Panc1 (cell line): ENCODE measurements around the gene AFF4. TPM values are rescaled to one million over a fixed set of nuclear protein-coding genes. Genes with fewer than 3 reads are reported as not detected.

ENCODE experiments used
- ATAC-seq: fragments of 200-7000 bp; cut with Tn5 transposase; 2 replicates; pipeline ENCODE4 v1.9.1; 2020; ENCODE audit warnings: mild to moderate bottlenecking, moderate library complexity
- BruUV-seq: library from RNA; stranded (reverse); fragments of 400-500 nt; replicated peaks from 2 replicates; lab custom pipeline; 2021; lab: Mats Ljungman, UMichigan
- CTCF ChIA-PET: fragments of 300-600 bp; sonication (Branson Sonifier 250); formaldehyde crosslinking; loops from one replicate; lab custom pipeline; 2022; ENCODE audit warnings: antibody characterized with exemption; lab: Charles Lee
- POLR2A ChIA-PET: fragments of 300-600 bp; sonication (Branson Sonifier 250); formaldehyde crosslinking; loops from one replicate; lab custom pipeline; 2022; ENCODE audit warnings: antibody characterized with exemption; lab: Charles Lee
- DNase-seq: peaks from one replicate; pipeline ENCODE4 v3.0.0-alpha.2; 2010; ENCODE audit warnings: low read depth, low spot score
- H3K27ac ChIP-seq: 2 replicates; pipeline ENCODE4 v1.5.1; 2011; ENCODE audit warnings: mild to moderate bottlenecking, low read length, inconsistent platforms
- H3K27me3 ChIP-seq: fragments of 200-500 bp; sonication (Bioruptor generic); 2 replicates; pipeline ENCODE4 v1.6.0; 2014; ENCODE audit warnings: low read length, inconsistent platforms; ENCODE audit not compliant: control insufficient read depth, insufficient read depth
- H3K36me3 ChIP-seq: fragments of 200-500 bp; sonication (Bioruptor generic); 2 replicates; pipeline ENCODE4 v1.5.1; 2014; ENCODE audit warnings: inconsistent platforms, mild to moderate bottlenecking, low read length, moderate library complexity; ENCODE audit not compliant: control insufficient read depth, insufficient read depth
- H3K4me1 ChIP-seq: 2 replicates; pipeline ENCODE4 v1.5.1; 2011; ENCODE audit warnings: inconsistent platforms, mild to moderate bottlenecking, low read length, moderate library complexity; ENCODE audit not compliant: control insufficient read depth, insufficient read depth
- H3K4me3 ChIP-seq, 2 experiments: 2 replicates each; pipeline ENCODE4 v1.5.1; 2011 to 2012; ENCODE audit warnings: low read depth in 2 of 2, low read length in 2 of 2, mild to moderate bottlenecking in 2 of 2, inconsistent platforms in 1 of 2, moderate library complexity in 1 of 2
- H3K9me3 ChIP-seq: fragments of 200-500 bp; sonication (Bioruptor generic); 2 replicates; pipeline ENCODE4 v1.5.1; 2014; ENCODE audit warnings: low read depth, mild to moderate bottlenecking, inconsistent platforms, low read length, moderate library complexity; ENCODE audit not compliant: control insufficient read depth, insufficient read depth
- POLR2AphosphoS5 ChIP-seq: IDR thresholded peaks from 2 replicates; pipeline ENCODE4 v1.6.1; 2012; ENCODE audit warnings: mild to moderate bottlenecking, low read depth, low read length, moderate library complexity
- REST ChIP-seq, 2 experiments: IDR thresholded peaks; 2 replicates each; pipeline ENCODE4 v1.6.1; 2011 to 2012; ENCODE audit warnings: low read depth in 2 of 2, control low read depth in 1 of 2, low read length in 1 of 2, mild to moderate bottlenecking in 1 of 2, moderate library complexity in 1 of 2; ENCODE audit not compliant: insufficient read depth in 1 of 2
- SIN3A ChIP-seq: IDR thresholded peaks from 2 replicates; pipeline ENCODE4 v1.6.1; 2012; ENCODE audit warnings: low read depth, mild to moderate bottlenecking, low read length, moderate library complexity, borderline replicate concordance; ENCODE audit not compliant: insufficient read depth
- TCF7L2 ChIP-seq: IDR thresholded peaks from 2 replicates; pipeline ENCODE4 v1.6.1; 2011; ENCODE audit warnings: mild to moderate bottlenecking, low read depth, low read length, inconsistent platforms
- in situ Hi-C: cut with HindIII; loops from 2 replicates; pipeline ENCODE4 v1.10.0; 2016; ENCODE audit warnings: low sequenced_read_pairs, low pct_unique_long_range_greater_than_20kb
- intact Hi-C: fragments of 100-400 bp; cut with micrococcal nuclease; formaldehyde crosslinking; loops from one replicate; pipeline ENCODE4 v1.10.0; 2022; ENCODE audit not compliant: unreplicated experiment
- total RNA-seq: library from RNA; stranded (reverse); gene quantifications from one replicate; pipeline ENCODE4 v1.2.1, GENCODE V29; 2021; ENCODE audit not compliant: unreplicated experiment
- TF ChIP-seq, protein P1 (sequence below): fragments of 450-650 bp; IDR thresholded peaks from 2 replicates; pipeline ENCODE4 v1.5.1; 2017; ENCODE audit warnings: mild to moderate bottlenecking

Gene AFF4
- total RNA-seq, 1 experiment from 2014 or later: 78.3 TPM

DNA sequence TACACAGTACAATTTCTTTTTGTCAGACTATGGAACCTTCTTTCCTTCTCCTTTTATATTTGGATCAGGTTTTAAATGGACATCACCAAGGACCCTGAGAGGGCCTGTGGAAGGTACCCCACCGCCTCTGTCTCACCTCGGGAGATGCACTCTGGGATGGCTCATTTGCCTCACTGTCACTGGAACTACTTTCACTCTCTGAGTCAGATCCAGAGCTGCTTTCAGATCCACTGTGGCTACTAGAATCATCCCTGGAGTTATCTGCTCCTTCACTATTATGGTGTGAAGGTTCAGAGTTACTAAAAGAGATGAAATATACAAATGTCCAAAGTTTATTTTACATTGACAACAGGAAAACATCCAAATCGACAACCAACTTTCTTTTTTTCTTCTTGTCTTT, 65.3 kb downstream of the AFF4 start:
- H3K27ac ChIP-seq: no peak overlapping the region
- peaks cover 58% of the 10 kb centered on the region for H3K36me3 ChIP-seq
- DNase-seq: no peak
- no peaks in the 10 kb centered on the region for H3K4me1 ChIP-seq
- H3K9me3 ChIP-seq: no peaks in the 10 kb centered on the region
- ATAC-seq: no peak
- TF ChIP-seq POLR2AphosphoS5 (no peak), TCF7L2 (no peak), SIN3A (no peak), REST (IDR thresholded peaks at IDR 0.05; ENCODE audit: insufficient read depth in 1 of 2, low read depth in 2 of 2, low read length in 1 of 2) (no peak)
- TF ChIP-seq, protein P1, sequence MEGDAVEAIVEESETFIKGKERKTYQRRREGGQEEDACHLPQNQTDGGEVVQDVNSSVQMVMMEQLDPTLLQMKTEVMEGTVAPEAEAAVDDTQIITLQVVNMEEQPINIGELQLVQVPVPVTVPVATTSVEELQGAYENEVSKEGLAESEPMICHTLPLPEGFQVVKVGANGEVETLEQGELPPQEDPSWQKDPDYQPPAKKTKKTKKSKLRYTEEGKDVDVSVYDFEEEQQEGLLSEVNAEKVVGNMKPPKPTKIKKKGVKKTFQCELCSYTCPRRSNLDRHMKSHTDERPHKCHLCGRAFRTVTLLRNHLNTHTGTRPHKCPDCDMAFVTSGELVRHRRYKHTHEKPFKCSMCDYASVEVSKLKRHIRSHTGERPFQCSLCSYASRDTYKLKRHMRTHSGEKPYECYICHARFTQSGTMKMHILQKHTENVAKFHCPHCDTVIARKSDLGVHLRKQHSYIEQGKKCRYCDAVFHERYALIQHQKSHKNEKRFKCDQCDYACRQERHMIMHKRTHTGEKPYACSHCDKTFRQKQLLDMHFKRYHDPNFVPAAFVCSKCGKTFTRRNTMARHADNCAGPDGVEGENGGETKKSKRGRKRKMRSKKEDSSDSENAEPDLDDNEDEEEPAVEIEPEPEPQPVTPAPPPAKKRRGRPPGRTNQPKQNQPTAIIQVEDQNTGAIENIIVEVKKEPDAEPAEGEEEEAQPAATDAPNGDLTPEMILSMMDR: no peak
- no peak overlapping the region for H3K4me3 ChIP-seq
- POLR2A ChIA-PET: interaction anchor here (0.6 kb wide), 1 partner anchor 62 kb away, joined by 4 read pairs; no protein-coding TSS in a partner anchor
- no TSS peak for BruUV-seq
- intact Hi-C loops: no loop called here
- in situ Hi-C loops: no loop called here
- no peaks in the 10 kb centered on the region for H3K27me3 ChIP-seq
- CTCF ChIA-PET: no interaction called here

- TF ChIP-seq TCF7L2: no peak
- no peak for TF ChIP-seq POLR2AphosphoS5
- TF ChIP-seq SIN3A: no peak
- TF ChIP-seq, protein P1: no peak
- no peak for TF ChIP-seq REST (IDR thresholded peaks at IDR 0.05; ENCODE audit: insufficient read depth in 1 of 2, low read depth in 2 of 2, low read length in 1 of 2)
- H3K27ac ChIP-seq: no peak overlapping the region
- DNase-seq: no peak
- POLR2A ChIA-PET: no interaction called here
- H3K4me1 ChIP-seq: no peaks in the 10 kb centered on the region
- intact Hi-C loops: no loop called here
- in situ Hi-C loops: no loop called here
- H3K36me3 ChIP-seq: peaks cover 65% of the 10 kb centered on the region
- CTCF ChIA-PET: no interaction called here
- no peak overlapping the region for H3K4me3 ChIP-seq
- no peak for ATAC-seq
- BruUV-seq: TSS peak; percentile 21
- H3K9me3 ChIP-seq: no peaks in the 10 kb centered on the region
- no peaks in the 10 kb centered on the region for H3K27me3 ChIP-seq
These were observed 66.7 kb downstream of the AFF4 start for GRCh38 chr5:132896685-132897084.
